ENCODE data around the gene MMD2.
"Not testable (repeated sequence)": the region's sequence is repeated elsewhere in the genome, so short reads cannot be mapped to it uniquely, and the experiment has no call there.

MMD2 gene

GRCh38 chr7:4893188-4893587 is 65.8 kb downstream of the MMD2 start:
- not testable (repeated sequence) for DNase-seq

DNA sequence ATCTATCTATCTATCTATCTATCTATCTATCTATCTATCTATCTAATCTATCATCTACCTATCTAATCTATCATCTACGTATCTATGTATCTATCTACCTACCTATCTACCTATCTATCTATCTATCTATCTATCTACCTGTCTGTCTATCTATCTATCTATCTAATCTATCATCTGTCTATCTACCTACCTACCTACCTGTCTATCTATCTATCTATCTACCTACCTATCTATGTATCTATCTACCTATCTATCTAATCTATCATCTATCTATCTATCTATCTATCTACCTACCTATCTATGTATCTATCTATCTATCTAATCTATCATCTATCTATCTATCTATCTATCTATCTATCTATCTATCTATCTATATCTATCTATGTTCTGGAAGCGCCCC is 67.5 kb downstream of the MMD2 start:
- not testable (repeated sequence) for DNase-seq

GRCh38 chr7:4889682-4890081 is 69.3 kb downstream of the MMD2 start:
- DNase-seq, result no peak

- DNase-seq, result no peak
These were observed 70.8 kb downstream of the MMD2 start for GRCh38 chr7:4888161-4888560.

DNA sequence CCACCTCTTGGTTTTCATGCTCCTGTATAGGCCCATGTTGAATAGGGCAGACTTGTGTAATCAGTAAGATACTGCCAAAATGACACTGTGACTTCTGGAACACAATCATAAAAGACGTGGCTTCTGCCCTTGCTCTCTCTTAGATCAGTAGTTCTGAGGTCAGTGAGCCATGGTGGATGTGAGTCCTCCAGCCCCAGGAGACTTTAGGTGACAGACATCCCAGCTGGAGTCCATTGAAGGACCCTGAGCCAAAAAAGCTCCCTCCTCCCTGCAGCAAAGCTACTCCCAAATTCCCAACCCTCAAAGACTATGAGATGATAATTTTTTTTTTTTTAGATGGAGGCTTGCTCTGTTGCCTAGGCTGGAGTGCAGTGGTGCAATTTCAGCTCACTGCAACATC is 72.3 kb downstream of the MMD2 start:
- no peak for DNase-seq

DNA sequence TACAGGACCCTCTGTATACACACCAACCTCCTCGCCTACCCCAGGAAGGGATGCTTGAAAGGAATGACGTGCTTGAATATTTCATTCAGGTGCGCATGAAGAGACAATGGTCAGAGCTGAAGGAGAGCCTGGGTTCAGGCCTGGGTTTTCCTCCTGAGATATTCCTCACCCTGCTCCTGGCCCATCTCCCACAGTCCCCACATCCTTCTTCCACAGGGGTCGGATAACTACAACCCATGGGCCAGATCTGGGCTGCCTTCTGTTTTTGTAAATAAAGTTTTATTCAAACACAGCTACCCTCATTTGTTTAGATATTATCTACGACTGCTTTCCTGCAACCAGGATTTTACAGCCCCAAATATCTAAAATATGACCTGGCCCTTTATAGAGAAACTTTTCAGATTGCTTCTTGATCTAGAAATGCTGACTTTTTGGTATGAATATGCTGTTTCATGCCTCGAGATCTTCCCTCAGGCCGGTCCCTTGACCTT is 73.6 kb downstream of the MMD2 start:
- DNase-seq, result no peak

GRCh38 chr7:4884164-4884563 is 74.8 kb downstream of the MMD2 start:
- DNase-seq, result no peak

DNA sequence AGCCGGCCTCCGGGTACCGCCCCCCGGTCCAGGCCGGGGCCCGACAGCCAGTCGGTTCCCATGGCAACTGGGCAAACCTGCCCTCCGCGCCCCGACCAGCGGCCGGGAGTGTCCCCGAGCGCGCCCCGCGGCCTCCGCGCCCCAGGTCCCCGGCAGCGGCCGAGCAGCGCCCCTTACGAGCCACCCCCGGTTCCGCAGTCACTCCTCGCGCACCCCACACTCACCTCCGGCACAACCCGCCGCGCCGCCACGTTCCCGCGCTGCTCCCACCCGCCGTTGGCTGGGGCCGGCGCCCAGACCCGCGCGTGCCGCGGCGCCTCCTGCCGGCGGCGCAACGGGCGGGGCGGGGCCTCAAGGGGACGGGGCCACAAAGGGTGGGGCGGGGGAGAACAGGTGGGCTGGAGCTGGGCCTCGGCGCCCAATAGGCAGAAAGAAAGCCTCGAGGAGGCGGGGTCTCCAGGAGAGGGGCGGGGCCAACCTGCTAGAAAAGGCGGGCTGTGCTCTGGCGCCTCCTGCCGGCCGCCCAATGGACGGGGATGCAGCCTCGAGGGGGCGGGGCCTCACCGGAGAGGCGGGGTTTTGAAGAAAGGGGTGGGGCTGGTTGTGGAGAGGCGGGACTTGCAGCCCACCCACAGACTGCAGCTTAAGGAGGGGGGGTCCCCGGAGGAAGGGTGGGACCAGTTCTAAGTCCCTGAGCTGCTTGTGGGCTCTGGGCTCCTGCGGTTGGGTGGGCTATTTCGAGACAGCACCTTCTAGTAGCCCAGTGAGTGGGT is 75.4 kb downstream of the MMD2 start, which contains the start of gene RADIL:
Gene RADIL, minus strand, starts transcription at position 345 of the 773 bp plus-strand sequence. CDS start 5,577 bp downstream, outside the sequence.
- DNase-seq, result peak; percentile 86

DNA sequence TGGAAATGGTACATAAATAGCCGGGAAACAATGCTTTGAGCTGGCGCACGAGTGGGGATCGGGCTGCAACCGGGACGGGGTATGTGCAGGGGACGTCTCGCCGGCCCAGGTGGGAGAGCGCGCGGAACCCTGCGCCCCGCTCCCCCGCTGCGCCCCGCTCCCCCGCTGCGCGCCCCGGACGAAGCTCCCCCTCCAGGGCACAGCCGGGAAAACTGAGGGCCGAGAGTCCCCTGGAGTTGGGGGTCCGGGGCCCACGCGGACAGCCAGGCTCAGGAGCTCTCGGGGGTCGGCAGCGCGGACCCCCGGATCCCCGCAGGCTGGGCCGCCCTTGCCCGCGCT is 76.0 kb downstream of the MMD2 start:
- DNase-seq, result no peak

DNA sequence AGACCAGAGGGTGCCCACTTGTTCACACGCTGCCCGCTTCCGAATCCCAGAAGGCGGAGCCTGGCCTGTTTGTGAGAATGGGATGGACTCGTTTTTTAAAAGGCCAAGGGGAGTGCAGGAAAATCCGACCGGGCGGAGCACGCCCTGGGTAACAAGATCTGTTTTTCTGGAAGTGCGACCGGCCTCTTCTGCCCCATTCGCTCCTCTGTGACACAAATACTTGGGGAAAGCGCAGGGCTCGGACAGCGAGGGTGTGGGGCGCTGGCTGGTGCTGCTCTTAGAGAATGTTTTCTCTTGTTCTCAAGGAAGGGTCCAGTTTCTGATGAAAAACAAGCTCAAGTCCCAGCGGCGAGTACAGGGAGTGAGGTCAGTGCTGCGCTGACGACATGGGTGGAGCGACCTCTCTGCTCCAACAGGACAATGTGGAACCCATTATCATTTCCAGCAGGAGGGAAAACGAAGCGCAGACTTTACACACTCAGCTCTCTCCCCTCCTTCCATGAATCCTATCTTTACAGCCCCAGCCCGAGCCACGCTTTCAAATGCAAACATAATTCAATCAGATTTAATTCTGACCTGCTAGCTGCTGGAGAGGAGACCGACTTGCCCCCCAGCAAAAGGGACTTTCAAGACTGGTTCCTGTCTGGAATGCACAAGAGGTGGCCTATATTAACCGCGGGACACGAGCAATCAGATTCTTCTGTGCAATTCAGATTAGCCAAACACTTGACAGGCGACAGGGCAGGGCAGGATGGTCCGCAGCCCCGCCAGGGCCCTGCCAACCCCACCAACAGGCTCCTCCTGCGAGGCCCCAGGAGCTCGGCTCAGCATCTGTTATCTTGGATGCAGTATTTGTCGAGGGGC is 76.6 kb downstream of the MMD2 start:
- DNase-seq, result no peak

DNA sequence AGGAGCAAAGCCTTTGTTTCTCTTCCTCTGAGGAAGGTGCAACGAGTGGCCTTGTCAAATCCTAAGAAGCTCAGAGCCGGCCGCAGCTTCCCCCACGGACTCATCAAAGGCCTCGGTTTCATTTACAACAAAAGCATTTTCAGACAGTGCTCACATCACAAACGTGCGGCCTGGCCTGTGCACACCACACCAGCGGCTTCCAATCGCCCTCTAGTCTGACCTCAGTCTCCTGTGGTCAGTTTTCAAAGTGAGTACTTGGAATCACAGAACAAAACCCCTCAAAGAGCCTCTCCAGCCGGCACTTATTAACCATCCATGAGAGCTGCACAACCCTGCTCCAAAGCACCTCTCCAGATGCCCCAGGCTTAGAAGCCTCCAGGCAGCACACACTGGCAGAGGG is 78.8 kb downstream of the MMD2 start:
- no peak for DNase-seq

- DNase-seq, result no peak
These were observed 79.4 kb downstream of the MMD2 start for GRCh38 chr7:4879396-4880081.

GRCh38 chr7:4878336-4879335 is 80.4 kb downstream of the MMD2 start:
- no peak for DNase-seq

- DNase-seq, result no peak
These were observed 82.4 kb downstream of the MMD2 start for GRCh38 chr7:4876586-4876985.

GRCh38 chr7:4875391-4875790 is 83.6 kb downstream of the MMD2 start:
- DNase-seq, result no peak

- no peak for DNase-seq
These were observed 85.7 kb downstream of the MMD2 start for GRCh38 chr7:4873071-4873944.

GRCh38 chr7:4871930-4872675 is 86.9 kb downstream of the MMD2 start:
- no peak for DNase-seq

DNA sequence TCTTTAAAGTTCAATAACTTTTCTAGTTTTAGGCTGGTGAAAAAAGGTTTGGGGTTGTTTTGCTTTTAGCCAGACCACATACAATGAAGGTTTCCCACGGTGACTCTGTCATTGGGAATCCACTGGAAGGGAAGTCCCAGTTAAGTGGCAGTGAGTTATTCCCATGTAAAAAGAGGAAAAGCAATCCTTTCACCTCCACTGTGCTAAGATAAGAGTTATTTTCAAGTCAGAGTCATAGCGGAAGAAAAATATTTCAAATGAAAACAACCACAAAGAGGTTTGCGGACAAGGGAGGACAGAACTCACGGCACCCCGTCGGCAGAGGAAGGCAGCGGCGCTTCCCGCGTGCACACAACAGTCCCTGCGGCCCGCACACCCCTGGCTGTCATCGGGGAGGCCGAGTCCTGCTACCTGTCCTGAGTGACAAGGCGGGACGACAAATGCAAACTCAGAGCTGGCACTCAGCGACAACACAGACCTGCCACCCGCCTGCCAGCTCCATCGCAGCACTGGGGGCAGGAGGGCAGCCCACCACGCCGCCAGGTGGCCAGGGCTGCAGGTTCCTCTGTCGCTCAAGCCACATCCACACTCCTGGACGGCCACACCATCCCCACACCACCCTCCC is 87.8 kb downstream of the MMD2 start:
- DNase-seq, result no peak

DNA sequence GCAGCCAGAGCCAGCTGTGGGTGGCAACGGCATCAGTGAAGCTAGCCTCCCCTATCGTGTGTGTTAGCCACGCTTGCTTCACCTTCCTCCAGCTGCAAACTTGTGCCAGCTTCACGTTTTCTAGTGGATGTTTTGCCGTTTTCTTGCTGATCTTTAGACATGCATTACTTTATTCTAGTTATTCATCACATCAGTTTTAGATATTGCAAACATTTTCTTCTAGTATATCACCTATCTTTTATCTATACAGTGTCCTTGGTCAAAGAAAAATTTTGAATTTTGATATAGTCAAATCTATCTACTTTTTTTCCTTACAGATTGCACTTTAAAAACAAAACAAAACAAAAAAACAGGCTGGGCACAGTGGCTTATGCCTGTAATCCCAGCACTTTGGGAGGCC is 90.5 kb downstream of the MMD2 start:
- DNase-seq, result no peak

Data from CD4-positive, alpha-beta T cell treated with Interleukin-17A for 4 hours (primary cell).